ENCODE results near the gene KRTAP10-7.
"Not testable (repeated sequence)": the region's sequence is repeated elsewhere in the genome, so short reads cannot be mapped to it uniquely, and the experiment has no call there.

Gene KRTAP10-7

DNA sequence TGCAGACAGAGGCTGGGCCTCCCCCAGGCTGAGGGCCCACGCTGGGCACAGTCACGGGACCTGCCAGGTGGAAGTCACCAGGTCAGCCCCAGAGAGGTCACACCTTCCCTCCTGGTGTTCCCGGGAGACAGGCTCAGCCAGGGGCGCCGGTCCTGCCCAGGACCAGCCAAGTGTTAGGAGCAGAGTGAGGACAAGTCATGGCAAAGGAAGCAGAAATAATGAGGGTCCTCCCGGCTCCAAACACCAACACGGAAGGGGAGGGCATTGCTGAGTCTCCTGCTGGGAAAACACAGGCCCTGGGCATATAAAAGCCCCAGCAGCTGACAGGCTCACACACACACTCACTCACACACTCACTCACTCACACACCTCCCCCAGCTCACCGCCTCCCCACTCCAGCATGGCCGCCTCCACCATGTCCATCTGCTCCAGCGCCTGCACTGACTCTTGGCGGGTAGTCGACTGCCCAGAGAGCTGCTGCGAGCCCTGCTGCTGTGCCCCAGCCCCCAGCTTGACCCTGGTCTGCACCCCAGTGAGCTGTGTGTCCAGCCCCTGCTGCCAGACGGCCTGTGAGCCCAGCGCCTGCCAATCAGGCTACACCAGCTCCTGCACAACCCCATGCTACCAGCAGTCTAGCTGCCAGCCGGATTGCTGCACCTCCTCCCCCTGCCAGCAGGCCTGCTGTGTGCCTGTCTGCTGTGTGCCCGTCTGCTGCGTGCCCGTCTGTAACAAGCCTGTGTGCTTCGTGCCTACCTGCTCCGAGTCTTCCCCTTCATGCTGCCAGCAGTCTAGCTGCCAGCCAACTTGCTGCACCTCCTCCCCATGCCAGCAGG is 36.8 kb downstream of the KRTAP10-7 start, which contains the start of gene KRTAP10-10:
TSS of gene KRTAP10-10 (plus strand) at position 339 of the 833 bp plus-strand sequence. CDS start at position 401, 62 bp downstream.
- no peak for DNase-seq

DNA sequence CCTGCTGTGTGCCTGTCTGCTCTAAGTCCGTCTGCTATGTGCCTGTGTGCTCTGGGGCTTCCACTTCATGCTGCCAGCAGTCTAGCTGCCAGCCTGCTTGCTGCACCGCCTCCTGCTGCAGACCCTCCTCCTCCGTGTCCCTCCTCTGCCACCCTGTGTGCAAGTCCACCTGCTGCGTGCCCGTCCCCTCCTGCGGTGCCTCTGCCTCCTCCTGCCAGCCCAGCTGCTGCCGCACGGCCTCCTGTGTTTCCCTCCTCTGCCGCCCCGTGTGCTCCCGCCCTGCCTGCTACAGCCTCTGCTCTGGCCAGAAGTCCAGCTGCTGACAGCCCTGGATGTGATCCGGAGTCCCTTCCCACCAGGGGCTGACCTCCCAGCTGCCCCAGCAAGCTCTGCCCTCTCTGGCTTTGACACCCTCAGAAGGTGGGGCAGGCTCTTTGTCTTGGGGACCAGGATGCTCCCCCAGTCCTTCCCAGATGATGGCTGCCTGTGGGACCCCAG is 37.5 kb downstream of the KRTAP10-7 start:
- not testable (repeated sequence) for DNase-seq

DNA sequence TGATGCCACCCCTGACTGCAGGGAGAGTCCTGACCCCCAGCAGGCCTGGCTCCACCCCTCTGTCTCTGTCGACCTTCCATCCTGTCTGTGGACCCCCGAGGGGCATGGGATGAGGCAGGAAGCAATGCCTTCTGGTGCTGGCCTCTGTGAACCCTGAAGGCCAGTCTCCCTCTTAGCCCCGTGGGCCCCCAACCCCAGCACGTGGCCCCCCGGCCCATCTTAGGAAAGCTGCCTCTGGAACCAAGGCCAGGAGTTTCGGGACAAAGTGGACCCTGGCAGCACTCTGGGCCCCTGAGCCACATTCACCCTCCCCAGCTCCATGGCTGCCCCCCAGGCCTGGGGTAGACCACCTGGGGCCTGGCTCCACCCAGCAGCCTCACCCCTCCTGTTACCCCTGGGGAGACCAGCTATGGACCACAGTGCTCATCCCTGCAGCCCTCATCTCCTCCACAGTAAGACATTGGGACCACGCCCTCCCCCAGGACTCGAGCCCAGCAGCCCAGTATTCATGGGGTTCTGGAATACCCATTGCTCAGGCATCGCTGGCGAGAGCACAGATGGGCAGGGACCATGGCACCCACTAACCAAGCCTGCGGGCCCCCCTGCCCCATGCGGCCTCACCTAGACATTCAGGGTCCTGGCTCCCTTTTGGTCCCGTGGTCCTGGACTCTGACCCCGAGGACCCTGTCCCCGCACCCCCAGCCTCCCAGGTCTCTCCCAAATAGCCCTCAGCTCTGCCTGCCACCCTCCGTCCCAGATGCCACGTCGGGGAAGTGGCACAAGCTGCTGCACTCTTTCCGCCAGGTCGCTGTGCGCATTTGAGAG is 38.3 kb downstream of the KRTAP10-7 start:
- DNase-seq: not testable (repeated sequence)

DNA sequence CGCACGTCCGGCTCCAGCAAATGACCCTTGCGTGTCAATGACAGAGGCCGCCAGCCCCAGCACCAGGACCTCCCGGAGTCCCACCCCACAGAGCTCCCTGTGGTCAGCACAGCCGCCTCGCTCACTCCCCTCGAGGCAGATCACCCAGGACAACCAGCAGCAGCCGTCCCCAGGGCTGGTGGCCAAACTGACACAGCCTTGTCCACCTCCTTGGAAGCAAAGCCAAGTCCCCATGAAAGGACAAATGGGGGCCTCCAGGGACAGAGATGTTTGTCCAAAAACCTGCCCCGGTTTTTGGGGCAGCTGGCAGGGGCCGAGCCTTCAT is 38.9 kb downstream of the KRTAP10-7 start:
- DNase-seq: no peak

DNA sequence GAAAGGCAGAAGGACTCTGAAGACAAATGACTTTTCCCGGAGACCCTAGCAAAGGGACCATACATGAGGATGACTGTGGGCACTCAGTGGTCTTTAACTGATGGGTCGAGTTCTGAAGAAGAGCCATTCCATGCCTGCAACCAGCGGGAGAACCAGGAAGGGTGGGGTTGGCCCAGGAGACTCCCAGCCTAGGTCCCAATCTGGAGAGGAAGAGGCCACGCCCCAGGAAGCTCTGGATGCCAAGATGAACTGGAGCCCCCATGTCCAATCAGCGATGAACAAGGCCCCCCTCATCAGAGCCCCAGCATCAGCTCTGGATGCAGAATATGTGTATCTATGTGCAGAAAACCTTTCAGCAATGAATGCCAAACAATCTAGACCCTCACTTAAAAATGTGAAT is 40.4 kb downstream of the KRTAP10-7 start:
- no peak for DNase-seq

DNA sequence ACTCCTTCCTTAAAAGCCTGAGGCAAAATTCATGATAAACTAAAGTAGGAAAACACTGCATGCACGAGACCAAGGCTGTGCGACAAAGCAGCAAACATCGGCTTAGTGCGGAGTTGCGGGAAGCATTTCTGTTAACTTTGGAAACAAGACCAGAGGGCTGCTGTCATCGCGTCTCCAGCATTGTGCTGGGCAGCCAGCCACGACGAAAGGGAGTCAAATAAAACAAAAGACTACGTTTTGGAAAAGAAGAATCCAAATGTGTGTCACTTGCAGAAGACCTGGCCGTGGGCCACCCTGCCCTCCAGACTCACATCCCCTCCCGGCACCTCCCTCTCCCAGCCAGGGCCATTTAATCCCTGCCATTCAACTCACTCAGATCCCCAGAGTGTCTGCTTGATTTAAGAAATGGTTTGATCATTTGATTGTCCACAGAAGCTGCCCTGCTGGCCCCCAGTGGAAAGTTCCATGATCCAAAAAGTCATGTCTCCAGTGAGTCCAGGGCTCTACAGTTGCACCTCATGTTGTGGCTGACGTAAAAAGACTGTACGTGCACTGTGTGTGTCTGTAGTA is 43.4 kb downstream of the KRTAP10-7 start:
- DNase-seq: no peak

DNA sequence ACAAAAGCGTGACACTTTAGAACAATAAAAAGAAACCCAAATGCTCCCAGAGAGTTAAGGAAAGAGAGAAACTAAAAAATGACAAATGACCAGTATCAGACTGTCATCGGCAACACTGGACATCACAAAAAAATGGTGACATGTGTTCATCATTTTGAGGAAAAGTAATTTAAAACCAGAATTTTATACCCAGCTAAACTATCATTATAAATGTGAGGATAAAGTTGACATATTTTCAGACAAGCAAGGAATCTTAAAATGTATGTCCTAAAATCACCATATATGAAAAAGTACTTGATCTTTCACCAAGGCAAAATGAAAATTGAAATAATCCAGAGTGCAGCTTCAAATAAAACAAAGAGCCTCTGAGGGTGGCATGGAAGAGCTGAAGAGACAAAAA is 44.5 kb downstream of the KRTAP10-7 start:
- no peak for DNase-seq

DNA sequence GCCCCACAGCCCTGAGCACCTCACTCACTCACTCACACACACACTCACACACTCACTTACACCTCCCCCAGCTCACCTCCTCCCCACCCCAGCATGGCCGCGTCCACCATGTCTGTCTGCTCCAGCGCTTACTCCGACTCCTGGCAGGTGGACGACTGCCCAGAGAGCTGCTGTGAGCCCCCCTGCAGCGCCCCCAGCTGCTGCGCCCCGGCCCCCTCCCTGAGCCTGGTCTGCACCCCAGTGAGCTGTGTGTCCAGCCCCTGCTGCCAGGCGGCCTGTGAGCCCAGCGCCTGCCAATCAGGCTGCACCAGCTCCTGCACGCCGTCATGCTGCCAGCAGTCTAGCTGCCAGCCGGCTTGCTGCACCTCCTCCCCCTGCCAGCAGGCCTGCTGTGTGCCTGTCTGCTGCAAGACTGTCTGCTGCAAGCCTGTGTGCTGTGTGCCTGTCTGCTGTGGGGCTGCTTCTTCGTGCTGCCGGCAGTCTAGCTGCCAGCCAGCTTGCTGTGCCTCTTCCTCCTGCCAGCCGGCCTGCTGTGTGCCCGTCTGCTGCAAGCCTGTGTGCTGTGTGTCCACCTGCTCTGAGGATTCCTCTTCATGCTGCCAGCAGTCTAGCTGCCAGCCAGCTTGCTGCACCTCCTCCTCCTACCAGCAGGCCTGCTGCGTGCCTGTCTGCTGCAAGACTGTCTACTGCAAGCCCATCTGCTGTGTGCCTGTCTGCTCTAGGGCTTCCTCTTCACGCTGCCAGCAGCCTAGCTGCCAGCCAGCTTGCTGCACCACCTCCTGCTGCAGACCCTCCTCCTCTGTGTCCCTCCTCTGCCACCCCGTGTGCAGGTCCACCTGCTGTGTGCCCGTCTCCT is 46.2 kb downstream of the KRTAP10-7 start, which contains the start of gene KRTAP10-11:
TSS of gene KRTAP10-11 (plus strand) at position 49 of the 856 bp plus-strand sequence. CDS start at position 94, 45 bp downstream.
- not testable (repeated sequence) for DNase-seq

DNA sequence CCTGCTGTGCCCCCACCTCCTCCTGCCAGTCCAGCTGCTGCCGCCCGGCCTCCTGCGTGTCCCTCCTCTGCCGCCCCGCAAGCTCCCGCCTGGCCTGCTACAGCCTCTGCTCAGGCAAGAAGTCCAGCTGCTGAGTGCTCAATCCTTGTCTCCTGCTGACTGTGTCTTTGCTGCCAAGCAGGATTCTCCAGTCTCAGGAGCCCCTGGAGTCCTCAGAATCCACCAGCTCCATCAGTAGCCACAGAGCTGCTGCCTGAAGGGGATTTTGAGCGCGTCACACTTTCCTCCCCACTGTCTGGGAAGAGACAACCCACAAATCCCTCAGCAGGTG is 46.8 kb downstream of the KRTAP10-7 start:
- no peak for DNase-seq

DNA sequence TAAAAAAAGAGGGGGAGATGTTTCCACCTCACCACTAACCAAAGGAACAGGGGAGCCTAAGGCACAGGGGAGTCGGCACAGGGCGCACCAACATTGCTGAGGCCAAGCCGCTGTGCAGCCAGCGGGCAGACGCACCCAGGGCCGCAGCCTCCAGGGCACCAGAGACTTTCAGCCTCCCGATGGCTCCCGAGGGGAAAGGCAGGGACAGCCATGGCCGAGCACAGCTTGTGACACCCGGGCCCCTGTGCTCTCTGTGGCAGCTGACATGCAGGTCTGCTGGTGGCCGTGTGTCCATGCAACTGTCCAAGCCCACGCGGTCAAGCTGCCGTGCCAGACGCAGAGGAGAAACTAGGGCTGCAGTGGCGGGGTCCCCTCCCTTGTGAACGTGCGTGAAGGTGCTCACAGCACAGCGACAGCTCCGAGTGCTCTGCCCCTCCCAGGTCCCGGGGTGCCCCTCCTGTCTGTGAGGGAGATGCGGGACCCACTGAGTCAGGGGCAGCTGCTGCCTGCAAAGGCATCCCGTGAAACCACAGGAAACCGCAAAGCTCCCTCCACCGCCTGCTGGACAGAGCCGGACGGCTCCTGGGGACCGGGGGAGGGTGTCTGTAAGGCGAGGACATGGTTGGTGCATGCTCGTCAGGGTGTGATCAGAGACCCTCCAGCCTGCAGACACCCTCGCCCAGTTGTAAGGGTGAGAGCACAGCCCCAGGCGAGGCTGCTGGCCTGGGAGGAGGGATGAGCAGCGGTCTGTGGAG is 48.3 kb downstream of the KRTAP10-7 start:
- DNase-seq: no peak

DNA sequence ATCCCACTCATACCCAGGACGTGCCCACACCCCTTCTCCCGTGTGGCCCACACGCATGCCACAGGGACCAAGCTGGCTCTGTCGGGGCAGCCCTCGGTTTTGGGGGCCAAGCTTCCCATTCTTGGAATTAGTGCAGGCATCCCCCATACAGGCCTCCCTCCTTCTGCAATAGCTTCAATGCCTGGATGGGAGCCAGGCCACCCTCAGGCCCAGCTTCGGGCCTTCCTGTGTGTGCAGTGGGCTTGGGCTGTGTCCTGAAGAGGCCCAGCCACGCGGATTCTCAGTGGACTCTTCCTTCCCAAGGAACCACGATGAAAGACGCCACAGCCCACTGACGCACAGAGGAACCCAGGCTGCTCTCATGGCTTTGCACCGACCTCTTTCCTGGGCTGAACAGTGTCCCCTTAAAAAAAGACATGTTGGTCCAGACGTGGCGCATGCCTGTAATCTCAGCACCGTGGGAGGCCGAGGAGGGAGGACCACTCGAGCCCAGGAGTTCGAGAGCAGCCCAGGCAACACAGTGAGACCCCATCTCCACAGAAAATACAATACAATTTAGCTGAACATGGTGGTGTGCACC is 49.2 kb downstream of the KRTAP10-7 start:
- DNase-seq: no peak

DNA sequence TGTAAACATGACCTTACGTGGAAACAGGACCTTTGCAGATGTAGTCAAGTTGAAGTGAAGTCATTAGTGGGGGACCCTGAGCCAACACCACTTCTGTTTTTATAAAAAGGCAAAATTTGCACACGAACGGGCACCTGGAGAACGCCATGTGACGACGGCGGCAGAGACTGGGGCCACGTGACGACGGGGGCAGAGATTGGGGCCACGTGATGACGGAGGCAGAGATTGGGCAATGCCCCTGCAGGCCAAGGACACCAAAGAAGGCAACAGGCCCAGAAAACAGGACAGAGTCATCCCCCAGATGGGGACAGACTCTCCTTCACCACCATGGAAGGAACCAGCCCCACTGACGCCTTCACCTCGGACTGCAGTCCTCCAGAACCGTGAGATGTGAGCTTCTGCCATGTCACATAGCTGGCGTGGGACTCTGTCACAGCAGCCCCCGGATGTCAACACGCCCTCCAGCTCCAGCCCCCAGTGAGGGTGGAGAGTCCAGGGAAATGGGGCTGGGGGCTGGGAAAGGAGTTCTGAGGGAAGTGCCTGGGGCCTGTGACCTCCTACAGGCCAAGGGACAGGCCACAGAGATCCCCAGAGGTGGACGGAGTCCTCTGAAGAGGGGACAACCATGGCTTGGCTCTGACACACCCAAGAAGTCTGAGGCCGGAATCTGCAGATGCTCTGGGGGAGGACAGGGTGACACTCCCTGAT is 50.0 kb downstream of the KRTAP10-7 start:
- no peak for DNase-seq

DNA sequence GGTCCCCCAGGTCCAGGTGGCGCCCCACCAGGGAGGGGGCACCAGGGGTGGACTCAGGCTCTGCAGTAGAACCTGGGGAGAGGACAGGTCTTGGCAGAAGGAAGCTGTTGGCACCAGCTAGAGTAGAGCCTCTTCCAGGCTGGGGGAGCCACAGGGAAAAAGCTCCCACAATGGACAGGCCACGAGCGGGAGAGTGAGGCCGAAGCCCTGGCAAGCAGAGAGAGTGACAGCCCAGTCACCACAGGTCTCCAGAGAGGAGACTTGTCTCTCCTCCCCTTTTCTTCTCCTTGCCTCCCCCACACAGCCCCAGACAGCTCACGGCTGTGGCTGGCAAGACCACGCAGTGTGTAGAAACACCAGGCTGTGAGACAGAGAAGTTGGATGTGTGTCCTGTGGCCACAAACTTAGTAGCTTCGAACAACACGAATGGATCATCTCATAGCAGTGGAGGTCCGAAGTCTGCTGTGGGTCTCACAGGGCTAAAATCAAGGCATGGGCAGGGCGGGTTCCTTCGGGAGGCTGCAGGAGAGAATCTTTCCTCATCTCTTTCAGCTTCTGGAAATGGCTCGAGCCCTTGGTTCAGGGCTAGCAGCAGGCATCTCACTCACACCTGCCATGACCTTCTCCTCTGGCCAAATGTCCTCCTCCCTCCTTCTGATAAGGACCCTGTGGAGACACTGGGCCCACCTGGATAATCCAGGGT is 50.7 kb downstream of the KRTAP10-7 start:
- DNase-seq: no peak
